Measurements from ENCODE around the gene TMEM119. TPM values are rescaled to one million over a fixed set of nuclear protein-coding genes. Genes with fewer than 3 reads are reported as not detected.
A peak's percentile ranks its signal among the peaks of the same experiment; 100 is the strongest.

Gene TMEM119
- total and polyA plus RNA-seq, 9 of the 15 experiments (the other 6 are each of a cell fraction or from before 2014, with no cell fraction given) = 0.18 TPM; not detected in 8

GRCh38 chr12:108602209-108602705 is 4.4 kb upstream of the TMEM119 start:
- intact Hi-C loops (cut with micrococcal nuclease) = no loop called here
- H3K36me3 ChIP-seq (ENCODE audit: control insufficient read depth, insufficient read depth, low read length) = no peaks in the 10 kb centered on the region
- CTCF ChIA-PET (ENCODE audit: low intra/inter-chr PET ratio) = no interaction called here
- H3K9me3 ChIP-seq (replicated peaks; ENCODE audit: control insufficient read depth, insufficient read depth, low read depth, low read length) = no peaks in the 10 kb centered on the region
- H3K27me3 ChIP-seq (ENCODE audit: control insufficient read depth in 2 of 2, insufficient read depth in 2 of 2, low read length in 2 of 2) = no peaks in the 10 kb centered on the region
- peaks cover 6% of the 10 kb centered on the region; the same call in 1 of the 2 replicates for H4K20me1 ChIP-seq (replicated peaks; ENCODE audit: control insufficient read depth, insufficient read depth, low read length)
- no TSS peak for BruUV-seq (replicated peaks)
- no peak overlapping the region for H2AFZ ChIP-seq (ENCODE audit: low read depth, low read length)
- H3K4me1 ChIP-seq (replicated peaks in 1 of 2; ENCODE audit: control insufficient read depth in 2 of 2, insufficient read depth in 2 of 2, low read length in 2 of 2) = peaks cover 0 to 6% of the 10 kb centered on the region in 2 experiments; a peak in 3 of 5 replicates
- H3K9me1 ChIP-seq (ENCODE audit: control insufficient read depth, insufficient read depth, low read length) = peaks cover 6% of the 10 kb centered on the region
- no peaks in the 10 kb centered on the region for H3K79me2 ChIP-seq (ENCODE audit: control insufficient read depth, insufficient read depth, low read length)
- H3K4me2 ChIP-seq (ENCODE audit: insufficient read depth, low read length) = no peak overlapping the region
- H3K9ac ChIP-seq (ENCODE audit: insufficient read depth in 1 of 2, low read depth in 2 of 2, low read length in 2 of 2) = no peak overlapping the region
- H3K4me3 ChIP-seq = no peak overlapping the region
- in situ Hi-C loops (cut with MboI) = no loop called here
- POLR2A ChIA-PET = no interaction called here
- ATAC-seq (no peak), FAIRE-seq (no peak), DNase-seq (ENCODE audit: extremely low read depth in 1 of 4, low spot score in 3 of 4) (no peak)
- WGBS (ENCODE audit: insufficient coverage, low coverage, missing lambda C conversion rate) = 46% methylated on average over 9 of the region's 9 CpGs
- no peak overlapping the region for H3K27ac ChIP-seq (ENCODE audit: extremely low read depth, low read depth, low read length)
- TF ChIP-seq PYGO2 (tag; IDR thresholded peaks at IDR 0.05) = no peak
- TF ChIP-seq NFIX (CRISPR knock-in tag; IDR thresholded peaks at IDR 0.05; ENCODE audit: low read depth) = no peak
- TF ChIP-seq RBM25 (IDR thresholded peaks at IDR 0.05; ENCODE audit: low read depth, low read length, severe bottlenecking) = peak; percentile 85
- no peak for TF ChIP-seq ZNF584 (CRISPR knock-in tag; IDR thresholded peaks at IDR 0.05; ENCODE audit: low read depth)
- no peak for TF ChIP-seq PCBP2 (IDR thresholded peaks at IDR 0.05; ENCODE audit: low read depth, low read length, poor library complexity, severe bottlenecking)
- no peak for TF ChIP-seq NR3C1 (CRISPR knock-in tag; IDR thresholded peaks at IDR 0.05)
- peak; percentile 93 for TF ChIP-seq ZNF79 (CRISPR knock-in tag; IDR thresholded peaks at IDR 0.05; ENCODE audit: low read depth)
- TF ChIP-seq SMARCA5 (IDR thresholded peaks at IDR 0.05) = peak; percentile 56; the same call in 1 of the 2 replicates
- no peak for TF ChIP-seq PREB (CRISPR knock-in tag; IDR thresholded peaks at IDR 0.05)
- TF ChIP-seq SETDB1 (IDR thresholded peaks at IDR 0.05; ENCODE audit: low read length) = no peak
- no peak for TF ChIP-seq HSF4 (CRISPR knock-in tag; IDR thresholded peaks at IDR 0.05; ENCODE audit: borderline replicate concordance)
